ENCODE results near the gene RPAIN.

RPAIN gene

GRCh38 chr17:5408186-5408585 lies 11.8 kb upstream of the RPAIN start:
- H3K4me3 ChIP-seq (ENCODE audit: low read depth, low read length), result no peak overlapping the region
- CTCF ChIA-PET, result interaction anchor here (0.7 kb wide), 1 partner anchor 32 kb away, joined by 3 read pairs; no protein-coding TSS in a partner anchor
- POLR2A ChIA-PET, result no interaction called here
- TF ChIP-seq, protein P1, sequence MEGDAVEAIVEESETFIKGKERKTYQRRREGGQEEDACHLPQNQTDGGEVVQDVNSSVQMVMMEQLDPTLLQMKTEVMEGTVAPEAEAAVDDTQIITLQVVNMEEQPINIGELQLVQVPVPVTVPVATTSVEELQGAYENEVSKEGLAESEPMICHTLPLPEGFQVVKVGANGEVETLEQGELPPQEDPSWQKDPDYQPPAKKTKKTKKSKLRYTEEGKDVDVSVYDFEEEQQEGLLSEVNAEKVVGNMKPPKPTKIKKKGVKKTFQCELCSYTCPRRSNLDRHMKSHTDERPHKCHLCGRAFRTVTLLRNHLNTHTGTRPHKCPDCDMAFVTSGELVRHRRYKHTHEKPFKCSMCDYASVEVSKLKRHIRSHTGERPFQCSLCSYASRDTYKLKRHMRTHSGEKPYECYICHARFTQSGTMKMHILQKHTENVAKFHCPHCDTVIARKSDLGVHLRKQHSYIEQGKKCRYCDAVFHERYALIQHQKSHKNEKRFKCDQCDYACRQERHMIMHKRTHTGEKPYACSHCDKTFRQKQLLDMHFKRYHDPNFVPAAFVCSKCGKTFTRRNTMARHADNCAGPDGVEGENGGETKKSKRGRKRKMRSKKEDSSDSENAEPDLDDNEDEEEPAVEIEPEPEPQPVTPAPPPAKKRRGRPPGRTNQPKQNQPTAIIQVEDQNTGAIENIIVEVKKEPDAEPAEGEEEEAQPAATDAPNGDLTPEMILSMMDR (IDR thresholded peaks at IDR 0.05; ENCODE audit: insufficient read depth, low read length, missing control alignments), result no peak
- no peak for DNase-seq (ENCODE audit: low read depth, low spot score)

- POLR2A ChIA-PET, result no interaction called here
- TF ChIP-seq, protein P1 (IDR thresholded peaks at IDR 0.05; ENCODE audit: insufficient read depth, low read length, missing control alignments), result no peak
- H3K4me3 ChIP-seq (ENCODE audit: low read depth, low read length), result no peak overlapping the region
- CTCF ChIA-PET, result interaction anchor here (1.9 to 2.1 kb wide), 2 partner anchors 21 to 28 kb away, joined by 6 to 8 read pairs; partner anchors contain the start of gene C1QBP
- no peak for DNase-seq (ENCODE audit: low read depth, low spot score)
Measured at GRCh38 chr17:5410594-5411272, 9.2 kb upstream of the RPAIN start.

GRCh38 chr17:5413682-5414081 lies 6.3 kb upstream of the RPAIN start:
- TF ChIP-seq, protein P1 (IDR thresholded peaks at IDR 0.05; ENCODE audit: insufficient read depth, low read length, missing control alignments), result no peak
- POLR2A ChIA-PET, result interaction anchor here (1.5 kb wide), 1 partner anchor 10 kb away, joined by 3 read pairs; no protein-coding TSS in a partner anchor
- CTCF ChIA-PET, result interaction anchor here (1.1 to 4.3 kb wide), 5 partner anchors 9 to 27 kb away, joined by 3 to 28 read pairs (median 6); partner anchors contain the start of gene C1QBP
- H3K4me3 ChIP-seq (ENCODE audit: low read depth, low read length), result no peak overlapping the region
- DNase-seq (ENCODE audit: low read depth, low spot score), result peak; percentile 74

- TF ChIP-seq, protein P1 (IDR thresholded peaks at IDR 0.05; ENCODE audit: insufficient read depth, low read length, missing control alignments), result no peak
- CTCF ChIA-PET, result interaction anchor here (1.7 kb wide), 1 partner anchor 22 kb away, joined by 8 read pairs; the partner anchor contains the start of gene C1QBP
- POLR2A ChIA-PET, result no interaction called here
Measured at GRCh38 chr17:5416901-5417300, 3.1 kb upstream of the RPAIN start.

GRCh38 chr17:5418858-5419355 lies 1.1 kb upstream of the RPAIN start:
- DNase-seq (ENCODE audit: low read depth, low spot score), result no peak
- CTCF ChIA-PET, result interaction anchor here (1.0 to 1.3 kb wide), 3 partner anchors 20 to 169 kb away, joined by 3 to 10 read pairs (median 4); partner anchors contain the start of gene C1QBP
- peak overlapping the region; percentile 97 for H3K4me3 ChIP-seq (ENCODE audit: low read depth, low read length)

More at GRCh38 chr17:5416901-5417300, 3.1 kb upstream of the RPAIN start:
- DNase-seq (ENCODE audit: low read depth, low spot score), result no peak
- H3K4me3 ChIP-seq (ENCODE audit: low read depth, low read length), result no peak overlapping the region

More at GRCh38 chr17:5418858-5419355, 1.1 kb upstream of the RPAIN start:
- POLR2A ChIA-PET, result interaction anchor here (0.8 to 1.1 kb wide), 3 partner anchors 10 to 20 kb away, joined by 3 to 7 read pairs (median 4); partner anchors contain the start of gene C1QBP
- TF ChIP-seq, protein P1 (IDR thresholded peaks at IDR 0.05; ENCODE audit: insufficient read depth, low read length, missing control alignments), result no peak
